ENCODE measurements around the gene AP1AR. TPM values are rescaled to one million over a fixed set of nuclear protein-coding genes. Genes with fewer than 3 reads are reported as not detected.
"Not testable (repeated sequence)": the region's sequence is repeated elsewhere in the genome, so short reads cannot be mapped to it uniquely, and the experiment has no call there.

The AP1AR gene
- total and polyA plus RNA-seq, 2 donors (not counting 3 experiments of a cell fraction or from before 2014, with no cell fraction given) = 6.6 to 18.6 TPM

GRCh38 chr4:112305477-112305876, 73.9 kb downstream of the AP1AR start:
- H3K4me2 ChIP-seq (ENCODE audit: insufficient read depth, low read length); POLR2A ChIA-PET; FAIRE-seq; H3K79me2 ChIP-seq (ENCODE audit: control insufficient read depth, insufficient read depth, low read length); H3K4me1 ChIP-seq (ENCODE audit: control insufficient read depth, extremely low read depth, insufficient read depth, low read length); H3K4me3 ChIP-seq (replicated peaks in 1 of 3; ENCODE audit: insufficient read depth in 1 of 3, low read depth in 1 of 3, low read length in 3 of 3); dilution Hi-C loops (cut with MboI; ENCODE audit: extremely low pct_ligation_motif_present, low sequenced_read_pairs); H4K20me1 ChIP-seq (replicated peaks; ENCODE audit: control insufficient read depth, extremely low read depth, insufficient read depth, low read length); H3K9ac ChIP-seq (replicated peaks; ENCODE audit: extremely low read depth, insufficient read depth, low read length); H3K9me1 ChIP-seq (replicated peaks; ENCODE audit: control insufficient read depth, extremely low read depth, insufficient read depth, low read length); H3K27me3 ChIP-seq (ENCODE audit: control insufficient read depth in 2 of 2, insufficient read depth in 2 of 2, low read length in 2 of 2); CTCF ChIA-PET; DNase-seq (ENCODE audit: low read depth, low spot score); BruUV-seq (replicated peaks); H3K27ac ChIP-seq (ENCODE audit: insufficient read depth, low read depth, low read length); H3K9me3 ChIP-seq (replicated peaks; ENCODE audit: control insufficient read depth, insufficient read depth, low read length); intact Hi-C loops (cut with micrococcal nuclease); H3K36me3 ChIP-seq (ENCODE audit: control insufficient read depth in 2 of 2, extremely low read depth in 1 of 2, insufficient read depth in 2 of 2, low read length in 2 of 2); H2AFZ ChIP-seq (ENCODE audit: low read depth, low read length): not testable (repeated sequence)

GRCh38 chr4:112309263-112309791, 77.7 kb downstream of the AP1AR start:
- CTCF ChIA-PET = interaction anchor here (0.9 to 1.9 kb wide), 2 partner anchors 13 to 18 kb away, joined by 3 to 7 read pairs; partner anchors contain the start of gene ALPK1
- H3K27ac ChIP-seq (ENCODE audit: insufficient read depth, low read depth, low read length); H3K36me3 ChIP-seq (ENCODE audit: control insufficient read depth in 2 of 2, extremely low read depth in 1 of 2, insufficient read depth in 2 of 2, low read length in 2 of 2); H3K27me3 ChIP-seq (ENCODE audit: control insufficient read depth in 2 of 2, insufficient read depth in 2 of 2, low read length in 2 of 2); dilution Hi-C loops (cut with MboI; ENCODE audit: extremely low pct_ligation_motif_present, low sequenced_read_pairs); POLR2A ChIA-PET; H3K4me1 ChIP-seq (ENCODE audit: control insufficient read depth, extremely low read depth, insufficient read depth, low read length); intact Hi-C loops (cut with micrococcal nuclease); H2AFZ ChIP-seq (ENCODE audit: low read depth, low read length); FAIRE-seq; H3K9ac ChIP-seq (replicated peaks; ENCODE audit: extremely low read depth, insufficient read depth, low read length); H3K4me2 ChIP-seq (ENCODE audit: insufficient read depth, low read length); DNase-seq (ENCODE audit: low read depth, low spot score); H3K79me2 ChIP-seq (ENCODE audit: control insufficient read depth, insufficient read depth, low read length); H4K20me1 ChIP-seq (replicated peaks; ENCODE audit: control insufficient read depth, extremely low read depth, insufficient read depth, low read length); H3K4me3 ChIP-seq (replicated peaks in 1 of 3; ENCODE audit: insufficient read depth in 1 of 3, low read depth in 1 of 3, low read length in 3 of 3); BruUV-seq (replicated peaks); H3K9me3 ChIP-seq (replicated peaks; ENCODE audit: control insufficient read depth, insufficient read depth, low read length); H3K9me1 ChIP-seq (replicated peaks; ENCODE audit: control insufficient read depth, extremely low read depth, insufficient read depth, low read length): not testable (repeated sequence)

- no peak for DNase-seq (ENCODE audit: low read depth, low spot score)
- no TSS peak for BruUV-seq (replicated peaks)
- dilution Hi-C loops (cut with MboI; ENCODE audit: extremely low pct_ligation_motif_present, low sequenced_read_pairs) = no loop called here
- no peaks in the 10 kb centered on the region for H3K9me1 ChIP-seq (replicated peaks; ENCODE audit: control insufficient read depth, extremely low read depth, insufficient read depth, low read length)
- H3K4me3 ChIP-seq (replicated peaks in 1 of 3; ENCODE audit: insufficient read depth in 1 of 3, low read depth in 1 of 3, low read length in 3 of 3) = no peak overlapping the region
- intact Hi-C loops (cut with micrococcal nuclease) = no loop called here
- TF ChIP-seq EZH2 (IDR thresholded peaks at IDR 0.05; ENCODE audit: borderline replicate concordance, low read depth, low read length, severe bottlenecking) (no peak), POLR2A (IDR thresholded peaks at IDR 0.05; ENCODE audit: low read depth, low read length) (no peak), MAX (IDR thresholded peaks at IDR 0.05; ENCODE audit: insufficient read depth, insufficient read length) (no peak)
- TF ChIP-seq, protein P1, sequence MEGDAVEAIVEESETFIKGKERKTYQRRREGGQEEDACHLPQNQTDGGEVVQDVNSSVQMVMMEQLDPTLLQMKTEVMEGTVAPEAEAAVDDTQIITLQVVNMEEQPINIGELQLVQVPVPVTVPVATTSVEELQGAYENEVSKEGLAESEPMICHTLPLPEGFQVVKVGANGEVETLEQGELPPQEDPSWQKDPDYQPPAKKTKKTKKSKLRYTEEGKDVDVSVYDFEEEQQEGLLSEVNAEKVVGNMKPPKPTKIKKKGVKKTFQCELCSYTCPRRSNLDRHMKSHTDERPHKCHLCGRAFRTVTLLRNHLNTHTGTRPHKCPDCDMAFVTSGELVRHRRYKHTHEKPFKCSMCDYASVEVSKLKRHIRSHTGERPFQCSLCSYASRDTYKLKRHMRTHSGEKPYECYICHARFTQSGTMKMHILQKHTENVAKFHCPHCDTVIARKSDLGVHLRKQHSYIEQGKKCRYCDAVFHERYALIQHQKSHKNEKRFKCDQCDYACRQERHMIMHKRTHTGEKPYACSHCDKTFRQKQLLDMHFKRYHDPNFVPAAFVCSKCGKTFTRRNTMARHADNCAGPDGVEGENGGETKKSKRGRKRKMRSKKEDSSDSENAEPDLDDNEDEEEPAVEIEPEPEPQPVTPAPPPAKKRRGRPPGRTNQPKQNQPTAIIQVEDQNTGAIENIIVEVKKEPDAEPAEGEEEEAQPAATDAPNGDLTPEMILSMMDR (IDR thresholded peaks at IDR 0.05; ENCODE audit: extremely low read depth in 1 of 2, insufficient read depth in 1 of 2, low read depth in 1 of 2, low read length in 2 of 2) = no peak
- ChIA-PET CTCF (interaction anchor here (0.9 to 1.5 kb wide), 3 partner anchors 10 to 16 kb away, joined by 3 to 5 read pairs (median 4); no protein-coding TSS in a partner anchor), POLR2A (no interaction called here)
- no peaks in the 10 kb centered on the region for H3K27me3 ChIP-seq (ENCODE audit: control insufficient read depth in 2 of 2, insufficient read depth in 2 of 2, low read length in 2 of 2)
- no peak overlapping the region for H3K9ac ChIP-seq (replicated peaks; ENCODE audit: extremely low read depth, insufficient read depth, low read length)
- H3K4me1 ChIP-seq (ENCODE audit: control insufficient read depth, extremely low read depth, insufficient read depth, low read length) = no peaks in the 10 kb centered on the region
- no peak overlapping the region for H3K27ac ChIP-seq (ENCODE audit: insufficient read depth, low read depth, low read length)
- H4K20me1 ChIP-seq (replicated peaks; ENCODE audit: control insufficient read depth, extremely low read depth, insufficient read depth, low read length) = no peaks in the 10 kb centered on the region
- H3K79me2 ChIP-seq (ENCODE audit: control insufficient read depth, insufficient read depth, low read length) = no peaks in the 10 kb centered on the region
- no peaks in the 10 kb centered on the region for H3K9me3 ChIP-seq (replicated peaks; ENCODE audit: control insufficient read depth, insufficient read depth, low read length)
- FAIRE-seq = no peak
- no peak overlapping the region for H3K4me2 ChIP-seq (ENCODE audit: insufficient read depth, low read length)
- H2AFZ ChIP-seq (ENCODE audit: low read depth, low read length) = no peak overlapping the region
- no peaks in the 10 kb centered on the region for H3K36me3 ChIP-seq (ENCODE audit: control insufficient read depth in 2 of 2, extremely low read depth in 1 of 2, insufficient read depth in 2 of 2, low read length in 2 of 2)
Observed at GRCh38 chr4:112311516-112311915, 79.9 kb downstream of the AP1AR start.
